Endothelial cell of umbilical vein (primary cell): ENCODE data around the gene CCNE1. TPM values are rescaled to one million over a fixed set of nuclear protein-coding genes. Genes with fewer than 3 reads are reported as not detected.

Experiments
- BruUV-seq: library from RNA; stranded (reverse); fragments of 400-500 nt; replicated peaks from 2 replicates; lab custom pipeline; 2021; lab: Mats Ljungman, UMichigan
- CTCF ChIA-PET: fragments of 300-600, 350-600 bp; sonication (Branson Sonifier 250); formaldehyde crosslinking; loops from one replicate; lab custom pipeline; 2021; ENCODE audit warnings: antibody characterized with exemption, inconsistent platforms; lab: Charles Lee
- POLR2A ChIA-PET: fragments of 300-600, 350-600 bp; sonication (Branson Sonifier 250); formaldehyde crosslinking; loops from one replicate; lab custom pipeline; 2021; ENCODE audit warnings: antibody characterized with exemption, inconsistent platforms; lab: Charles Lee
- DNase-seq: peaks from one replicate; pipeline ENCODE4 v3.0.0-alpha.2; 2011; ENCODE audit warnings: low read depth, low spot score
- FAIRE-seq: peaks from 2 replicates; lab custom pipeline; 2011; peaks lifted over from hg19 to GRCh38; lab: Jason Lieb, UNC
- H2AFZ ChIP-seq: 2 replicates; pipeline ENCODE4 v1.6.0; 2012; ENCODE audit warnings: low read depth, low read length, control low read depth, inconsistent platforms
- H3K27ac ChIP-seq: 2 replicates; pipeline ENCODE4 v1.5.1; 2011; ENCODE audit warnings: low read depth, mild to moderate bottlenecking, control low read depth, low read length, moderate library complexity; ENCODE audit not compliant: insufficient read depth
- H3K27me3 ChIP-seq, 2 experiments: 2 replicates each; pipeline versions ENCODE4 v1.6.0 to v1.6.1; 2011; ENCODE audit warnings: low read length in 2 of 2, mixed read lengths in 1 of 2; ENCODE audit not compliant: control insufficient read depth in 2 of 2, insufficient read depth in 2 of 2
- H3K36me3 ChIP-seq, 2 experiments: 2 replicates in 1 of 2; 3 replicates in 1 of 2; pipeline ENCODE4 v1.5.1; 2011; ENCODE audit warnings: low read length in 2 of 2, mild to moderate bottlenecking in 1 of 2, moderate library complexity in 1 of 2; ENCODE audit not compliant: control insufficient read depth in 2 of 2, insufficient read depth in 2 of 2; ENCODE audit errors: extremely low read depth in 1 of 2
- H3K4me1 ChIP-seq: 3 replicates; pipeline ENCODE4 v1.5.1; 2011; ENCODE audit warnings: mild to moderate bottlenecking, low read length; ENCODE audit not compliant: control insufficient read depth, insufficient read depth; ENCODE audit errors: extremely low read depth
- H3K4me2 ChIP-seq: 2 replicates; pipeline ENCODE4 v1.6.1; 2011; ENCODE audit warnings: low read length, control low read depth, mixed read lengths; ENCODE audit not compliant: insufficient read depth
- H3K4me3 ChIP-seq, 3 experiments: fragments of 200-600 bp in 1 of 3; sonication (generic), shearing (Covaris generic) in 1 of 3; replicated peaks in 1 of 3; 2 replicates each; pipeline ENCODE4 v1.5.1; 2011 to 2016; ENCODE audit warnings: control low read depth in 3 of 3, low read length in 3 of 3, mild to moderate bottlenecking in 2 of 3, inconsistent platforms in 1 of 3, low read depth in 1 of 3, moderate library complexity in 1 of 3; ENCODE audit not compliant: insufficient read depth in 1 of 3
- H3K79me2 ChIP-seq: 2 replicates; pipeline ENCODE4 v1.6.0; 2012; ENCODE audit warnings: low read length, inconsistent platforms; ENCODE audit not compliant: control insufficient read depth, insufficient read depth
- H3K9ac ChIP-seq: replicated peaks from 2 replicates; pipeline ENCODE3; 2011; ENCODE audit warnings: low read length, control low read depth; ENCODE audit not compliant: insufficient read depth; ENCODE audit errors: extremely low read depth
- H3K9me1 ChIP-seq: replicated peaks from 3 replicates; pipeline ENCODE4 v1.6.0; 2011; ENCODE audit warnings: mild to moderate bottlenecking, low read length; ENCODE audit not compliant: control insufficient read depth, insufficient read depth; ENCODE audit errors: extremely low read depth
- H3K9me3 ChIP-seq: replicated peaks from 2 replicates; pipeline ENCODE4 v1.5.1; 2012; ENCODE audit warnings: low read length, inconsistent platforms; ENCODE audit not compliant: control insufficient read depth, insufficient read depth
- H4K20me1 ChIP-seq: replicated peaks from 2 replicates; pipeline ENCODE3; 2011; ENCODE audit warnings: mild to moderate bottlenecking, low read length; ENCODE audit not compliant: control insufficient read depth, insufficient read depth; ENCODE audit errors: extremely low read depth
- CTCF ChIP-seq, 2 donors: IDR thresholded peaks; 1 replicate in 1 of 2; 2 replicates in 1 of 2; pipeline ENCODE4 v1.5.1; 2011; ENCODE audit warnings: low read length in 2 of 2, mild to moderate bottlenecking in 2 of 2, moderate library complexity in 2 of 2, control low read depth in 1 of 2, inconsistent platforms in 1 of 2, low read depth in 1 of 2; ENCODE audit not compliant: insufficient read depth in 1 of 2; ENCODE audit errors: extremely low read depth in 1 of 2
- FOS ChIP-seq: IDR thresholded peaks from 2 replicates; pipeline ENCODE4 v1.6.1; 2011; ENCODE audit warnings: mild to moderate bottlenecking, low read length, moderate library complexity, borderline replicate concordance; ENCODE audit not compliant: insufficient read depth
- GATA2 ChIP-seq: IDR thresholded peaks from 2 replicates; pipeline ENCODE4 v1.7.0; 2011; ENCODE audit warnings: low read depth, mild to moderate bottlenecking, moderate library complexity, mixed read lengths, low read length; ENCODE audit not compliant: insufficient read length, insufficient read depth
- JUN ChIP-seq: IDR thresholded peaks from 2 replicates; pipeline ENCODE4 v1.6.1; 2011; ENCODE audit warnings: borderline replicate concordance, low read depth; ENCODE audit not compliant: insufficient read length, insufficient read depth
- MYC ChIP-seq: IDR thresholded peaks from one replicate; pipeline ENCODE4 v1.6.1; 2011; ENCODE audit warnings: mild to moderate bottlenecking, low read depth, low read length
- POLR2A ChIP-seq: IDR thresholded peaks from 2 replicates; pipeline ENCODE4 v1.6.1; 2012; ENCODE audit warnings: low read depth, mild to moderate bottlenecking, control low read depth, low read length
- POLR2AphosphoS5 ChIP-seq: IDR thresholded peaks from 2 replicates; pipeline ENCODE4 v1.6.1; 2012; ENCODE audit warnings: low read depth, mild to moderate bottlenecking, control low read depth, low read length, moderate library complexity; ENCODE audit not compliant: insufficient read depth
- dilution Hi-C: fragments of 300-500 bp; cut with MboI; formaldehyde crosslinking; loops from one replicate; pipeline ENCODE4 v1.15.0; 2019; ENCODE audit warnings: low sequenced_read_pairs; ENCODE audit not compliant: extremely low pct_ligation_motif_present
- intact Hi-C: fragments of 100-400 bp; cut with micrococcal nuclease; formaldehyde crosslinking; loops from one replicate; pipeline ENCODE4 v1.10.0; 2022
- polyA plus RNA-seq, 4 experiments: library from polyadenylated mRNA; depleted of rRNA in 3 of 4; stranded (reverse) in 3 of 4; unstranded in 1 of 4; fragments of >200 nt; gene quantifications; 2 replicates each; pipeline versions ENCODE4 v1.2.1 to v1.2.3, GENCODE V29; 2011 to 2012; ENCODE audit warnings: missing spikeins in 1 of 4
- total RNA-seq: library from RNA; stranded (reverse); gene quantifications from 2 replicates; pipeline ENCODE4 v1.2.3, GENCODE V29; 2021

The CCNE1 gene
- total and polyA plus RNA-seq, 2 donors (not counting 3 experiments of a cell fraction or from before 2014, with no cell fraction given), result 8.3 to 10.1 TPM

- no peak overlapping the region for H3K4me3 ChIP-seq
- peak; percentile 63 for FAIRE-seq
- no peaks in the 10 kb centered on the region for H3K4me1 ChIP-seq
- H3K79me2 ChIP-seq, result no peaks in the 10 kb centered on the region
- no peak overlapping the region for H3K9ac ChIP-seq
- H3K4me2 ChIP-seq, result no peak overlapping the region
- H3K9me3 ChIP-seq, result no peaks in the 10 kb centered on the region
- BruUV-seq, result no TSS peak
- POLR2A ChIA-PET, result no interaction called here
- peak; percentile 38 for DNase-seq
- intact Hi-C loops, result loop anchor here (1.0 to 2.0 kb wide), 3 partner anchors 73 to 879 kb away; no protein-coding TSS in a partner anchor
- no peaks in the 10 kb centered on the region for H3K9me1 ChIP-seq
- H4K20me1 ChIP-seq, result no peaks in the 10 kb centered on the region
- CTCF ChIA-PET, result interaction anchor here (0.7 to 5.5 kb wide), 12 partner anchors 11 to 878 kb away, joined by 3 to 56 read pairs (median 6); no protein-coding TSS in a partner anchor
- H2AFZ ChIP-seq, result no peak overlapping the region
- H3K27ac ChIP-seq, result no peak overlapping the region
- TF ChIP-seq FOS (no peak), GATA2 (no peak), MYC (no peak), CTCF (IDR thresholded peaks at IDR 0.05; ENCODE audit: extremely low read depth in 1 of 2, insufficient read depth in 1 of 2, low read depth in 1 of 2, low read length in 2 of 2) (peak; percentile 57 to 82), POLR2AphosphoS5 (no peak), JUN (no peak), POLR2A (no peak)
- dilution Hi-C loops, result no loop called here
- no peaks in the 10 kb centered on the region for H3K27me3 ChIP-seq
- H3K36me3 ChIP-seq, result no peaks in the 10 kb centered on the region
Observed at GRCh38 chr19:29771708-29772414, 39.9 kb upstream of the CCNE1 start.
